IMR-90 (cell line): ENCODE measurements around the gene MS4A4E. TPM values are rescaled to one million over a fixed set of nuclear protein-coding genes. Genes with fewer than 3 reads are reported as not detected.

Source experiments
- ATAC-seq: fragments of 200-7000 bp; cut with Tn5 transposase; 2 replicates; pipeline ENCODE4 v1.9.1; 2020; ENCODE audit warnings: low read depth, mild to moderate bottlenecking, moderate library complexity
- Bru-seq: library from RNA; stranded (reverse); fragments of 400-500 nt; gene quantifications from one replicate; lab custom pipeline; 2021; lab: Mats Ljungman, UMichigan
- BruChase-seq, 2 experiments: library from RNA; stranded (reverse); fragments of 400-500 nt; gene quantifications; one replicate each; lab custom pipeline; 2021; lab: Mats Ljungman, UMichigan
- BruUV-seq: library from RNA; stranded (reverse); fragments of 400-500 nt; replicated peaks from 2 replicates; lab custom pipeline; 2021; lab: Mats Ljungman, UMichigan
- CTCF ChIA-PET: fragments of 300-600 bp; formaldehyde crosslinking; extraction: SDS; loops from one replicate; lab custom pipeline; 2021; ENCODE audit warnings: antibody characterized with exemption; lab: Yijun Ruan, JAX
- POLR2A ChIA-PET: fragments of 300-600 bp; sonication (Branson Sonifier 250); formaldehyde crosslinking; loops from one replicate; lab custom pipeline; 2022; ENCODE audit warnings: antibody characterized with exemption; ENCODE audit not compliant: unreplicated experiment; lab: Charles Lee
- DNase-seq: peaks from one replicate; pipeline ENCODE4 v3.0.0; 2013
- H2AFZ ChIP-seq: replicated peaks from 2 replicates; pipeline ENCODE3; 2013; ENCODE audit warnings: low read length, mild to moderate bottlenecking; ENCODE audit not compliant: poor library complexity
- H2AK5ac ChIP-seq: 2 replicates; pipeline ENCODE4 v1.6.1; 2013; ENCODE audit warnings: low read depth, low read length, inconsistent platforms
- H2AK9ac ChIP-seq: replicated peaks from 2 replicates; pipeline ENCODE3; 2013; ENCODE audit warnings: mild to moderate bottlenecking, low read depth, low read length, moderate library complexity; ENCODE audit not compliant: poor library complexity
- H2BK120ac ChIP-seq: 2 replicates; pipeline ENCODE4 v1.6.1; 2013; ENCODE audit warnings: low read depth, low read length, inconsistent platforms
- H2BK15ac ChIP-seq: 3 replicates; pipeline ENCODE4 v1.6.1; 2013; ENCODE audit warnings: low read depth, low read length, inconsistent platforms
- H2BK20ac ChIP-seq: 2 replicates; pipeline ENCODE4 v1.6.1; 2013; ENCODE audit warnings: low read depth, mild to moderate bottlenecking, inconsistent platforms, low read length, moderate library complexity
- H2BK5ac ChIP-seq: 2 replicates; pipeline ENCODE4 v1.6.1; 2013; ENCODE audit warnings: mild to moderate bottlenecking, low read depth, low read length, inconsistent platforms; ENCODE audit not compliant: poor library complexity, severe bottlenecking
- H3K14ac ChIP-seq: replicated peaks from 2 replicates; pipeline ENCODE4 v1.6.1; 2013; ENCODE audit warnings: low read depth, low read length, inconsistent platforms
- H3K18ac ChIP-seq: 2 replicates; pipeline ENCODE4 v1.6.1; 2013; ENCODE audit warnings: low read depth, low read length, control low read depth
- H3K23ac ChIP-seq: 2 replicates; pipeline ENCODE4 v1.6.1; 2013; ENCODE audit warnings: low read depth, low read length, inconsistent platforms
- H3K27ac ChIP-seq: 2 replicates; pipeline ENCODE4 v1.5.1; 2013; ENCODE audit warnings: mild to moderate bottlenecking, control low read depth, low read length; ENCODE audit not compliant: insufficient read depth
- H3K27me3 ChIP-seq: 2 replicates; pipeline ENCODE4 v1.6.1; 2013; ENCODE audit warnings: low read length; ENCODE audit not compliant: control insufficient read depth, insufficient read depth
- H3K36me3 ChIP-seq: 2 replicates; pipeline ENCODE4 v1.6.1; 2013; ENCODE audit warnings: low read length, mixed read lengths; ENCODE audit not compliant: control insufficient read depth, insufficient read depth
- H3K4ac ChIP-seq: 2 replicates; pipeline ENCODE4 v1.6.1; 2013; ENCODE audit warnings: low read depth, low read length, inconsistent platforms
- H3K4me1 ChIP-seq: 2 replicates; pipeline ENCODE4 v1.6.1; 2013; ENCODE audit warnings: low read length, mixed read lengths; ENCODE audit not compliant: control insufficient read depth, insufficient read depth
- H3K4me2 ChIP-seq: 2 replicates; pipeline ENCODE4 v1.6.1; 2013; ENCODE audit warnings: low read depth, mild to moderate bottlenecking, control low read depth, low read length, moderate library complexity
- H3K4me3 ChIP-seq: 2 replicates; pipeline ENCODE4 v1.5.1; 2013; ENCODE audit warnings: low read depth, mild to moderate bottlenecking, control low read depth, low read length, moderate library complexity; ENCODE audit not compliant: insufficient read depth
- H3K56ac ChIP-seq: 2 replicates; pipeline ENCODE4 v1.6.1; 2013; ENCODE audit warnings: low read length, inconsistent platforms; ENCODE audit not compliant: insufficient read depth; ENCODE audit errors: extremely low read depth
- H3K79me1 ChIP-seq, 2 experiments: 2 replicates each; pipeline ENCODE4 v1.6.1; 2013; ENCODE audit warnings: low read length in 2 of 2, inconsistent platforms in 1 of 2, low read depth in 1 of 2
- H3K9ac ChIP-seq: 2 replicates; pipeline ENCODE4 v1.6.1; 2013; ENCODE audit warnings: low read depth, low read length, control low read depth
- H3K9me1 ChIP-seq: 2 replicates; pipeline ENCODE4 v1.6.1; 2013; ENCODE audit warnings: low read length, inconsistent platforms; ENCODE audit not compliant: insufficient read depth
- H3K9me3 ChIP-seq: 2 replicates; pipeline ENCODE4 v1.6.1; 2013; ENCODE audit warnings: low read length; ENCODE audit not compliant: control insufficient read depth, insufficient read depth
- H4K20me1 ChIP-seq: 2 replicates; pipeline ENCODE4 v1.6.1; 2013; ENCODE audit warnings: low read length, inconsistent platforms; ENCODE audit not compliant: insufficient read depth
- H4K5ac ChIP-seq: 2 replicates; pipeline ENCODE4 v1.6.1; 2013; ENCODE audit warnings: mild to moderate bottlenecking, low read depth, low read length, control low read depth
- H4K8ac ChIP-seq, 2 experiments: 2 replicates each; pipeline ENCODE4 v1.6.1; 2013; ENCODE audit warnings: low read depth in 2 of 2, low read length in 2 of 2, control low read depth in 1 of 2, inconsistent platforms in 1 of 2
- H4K91ac ChIP-seq: 2 replicates; pipeline ENCODE4 v1.6.1; 2013; ENCODE audit warnings: low read depth, low read length, inconsistent platforms; ENCODE audit not compliant: insufficient read depth
- CEBPB ChIP-seq: IDR thresholded peaks from 2 replicates; pipeline ENCODE4 v1.6.1; 2012; ENCODE audit warnings: low read depth, low read length, improper control_type of control experiment
- MAFK ChIP-seq: IDR thresholded peaks from 2 replicates; pipeline ENCODE4 v1.6.1; 2012; ENCODE audit warnings: low read depth, low read length, improper control_type of control experiment
- POLR2A ChIP-seq: IDR thresholded peaks from 2 replicates; pipeline ENCODE4 v1.6.1; 2012; ENCODE audit warnings: mild to moderate bottlenecking, low read depth, low read length
- RAD21 ChIP-seq: IDR thresholded peaks from 2 replicates; pipeline ENCODE4 v1.6.1; 2012; ENCODE audit warnings: low read length, improper control_type of control experiment
- SMC3 ChIP-seq: fragments of 150-350 bp; IDR thresholded peaks from 2 replicates; pipeline ENCODE4 v1.6.1; 2016; ENCODE audit warnings: low read depth, mild to moderate bottlenecking, antibody characterized with exemption, low read length, moderate library complexity
- WGBS, 2 experiments: methylation state at CpG; one replicate each; pipeline versions ENCODE4 v1.1.5 to v1.1.7; 2013; ENCODE audit warnings: missing lambda C conversion rate in 2 of 2; ENCODE audit not compliant: insufficient read length in 1 of 2; ENCODE audit errors: extremely low coverage in 2 of 2; 5-methylcytosine and 5-hydroxymethylcytosine counted together
- dilution Hi-C: fragments of 300-500 bp; cut with HindIII; formaldehyde crosslinking; loops from one replicate; pipeline ENCODE4 v1.14.3; 2018; ENCODE audit warnings: low sequenced_read_pairs; ENCODE audit not compliant: unreplicated experiment
- in situ Hi-C: fragments of 300-500 bp; cut with MboI; formaldehyde crosslinking; loops from 3 replicates; pipeline ENCODE4 v1.14.3; 2019; ENCODE audit warnings: low sequenced_read_pairs, inconsistent platforms, mixed read lengths
- intact Hi-C: fragments of 100-400 bp; cut with micrococcal nuclease; formaldehyde crosslinking; loops from 2 replicates; pipeline ENCODE4 v1.10.0; 2022
- long read RNA-seq: library from polyadenylated mRNA; unstranded; transcript quantifications from one replicate; pipeline ENCODE4 v2.0.0, GENCODE V29; 2021; ENCODE audit not compliant: unreplicated experiment
- polyA plus RNA-seq, 3 experiments: library from polyadenylated mRNA; depleted of rRNA; stranded (reverse); fragments of >200 nt; gene quantifications; 2 replicates each; pipeline ENCODE4 v1.2.3, GENCODE V29; 2012; ENCODE audit warnings: low replicate concordance in 1 of 3
- total RNA-seq: library from RNA; depleted of rRNA; stranded (reverse); fragments of >200 nt; gene quantifications from 2 replicates; pipeline ENCODE4 v1.2.3, GENCODE V29; 2012; rRNA removed
- TF ChIP-seq, protein P1 (sequence below): fragments of 150-350 bp; IDR thresholded peaks from 2 replicates; pipeline ENCODE4 v1.6.1; 2017; ENCODE audit warnings: mild to moderate bottlenecking, antibody characterized with exemption, low read length, low read depth

Gene MS4A4E
- not detected in 2 replicates for total RNA-seq
- polyA plus RNA-seq (2012; rRNA removed) = not detected in 2 replicates
- polyA plus RNA-seq (2012; cell fraction: cytosol; rRNA removed) = not detected in 2 replicates
- polyA plus RNA-seq (2012; cell fraction: nucleus; rRNA removed; ENCODE audit: low replicate concordance) = not detected in 2 replicates
- not detected for Bru-seq, nascent RNA
- not detected for BruChase-seq, experiment 1, labeled RNA remaining after a 6-hour chase
- BruChase-seq, experiment 2, labeled RNA remaining after a 2-hour chase = not detected
- long read RNA-seq = 0 reads

DNA sequence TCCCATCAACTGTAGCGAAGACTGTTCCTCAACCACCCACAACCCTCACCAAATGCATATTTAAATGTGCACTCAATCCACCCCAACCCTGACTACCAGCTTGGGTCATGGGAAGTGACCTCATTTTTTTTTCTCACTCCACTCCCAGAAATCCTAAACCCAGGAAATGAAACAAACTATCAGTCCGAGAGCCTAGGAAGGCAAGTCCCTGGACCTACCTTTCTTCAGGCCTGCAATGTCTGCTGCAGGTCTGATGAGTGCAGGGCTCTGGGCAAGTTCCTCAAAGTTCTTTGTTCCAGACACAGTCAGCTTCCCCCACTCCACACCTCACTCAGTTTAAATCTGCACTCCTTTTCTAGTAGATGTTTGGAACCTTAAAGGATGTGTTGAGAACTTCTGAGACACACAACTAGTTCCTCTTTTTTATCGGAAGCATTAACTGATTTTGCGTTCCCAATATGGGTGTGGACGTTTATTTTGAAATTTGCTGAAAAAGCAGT, at the start of gene MS4A4E:
Gene MS4A4E, minus strand, starts transcription at position 398 of the 500 bp plus-strand sequence. CDS start 13,082 bp downstream, outside the sequence.
- intact Hi-C loops (no loop called here), dilution Hi-C loops (no loop called here), in situ Hi-C loops (no loop called here)
- H2AK5ac ChIP-seq = no peak within 1 kb of the TSS
- no peak within 1 kb of the TSS for H3K18ac ChIP-seq
- H3K4me2 ChIP-seq = no peak within 1 kb of the TSS
- no peak within 1 kb of the TSS for H3K4me3 ChIP-seq
- no peak within 1 kb of the TSS for H2AK9ac ChIP-seq
- H3K27ac ChIP-seq = no peak within 1 kb of the TSS
- ChIA-PET POLR2A (no interaction called here), CTCF (no interaction called here)
- no peaks in the 10 kb centered on the region for H3K4me1 ChIP-seq
- no peaks in the 10 kb centered on the region for H4K20me1 ChIP-seq
- H3K56ac ChIP-seq = no peak within 1 kb of the TSS
- H2BK120ac ChIP-seq = no peak within 1 kb of the TSS
- no peak within 1 kb of the TSS for H4K5ac ChIP-seq
- H2BK5ac ChIP-seq = no peak within 1 kb of the TSS
- TF ChIP-seq CEBPB (no peak), RAD21 (no peak), MAFK (no peak), POLR2A (no peak), SMC3 (no peak)
- TF ChIP-seq, protein P1, sequence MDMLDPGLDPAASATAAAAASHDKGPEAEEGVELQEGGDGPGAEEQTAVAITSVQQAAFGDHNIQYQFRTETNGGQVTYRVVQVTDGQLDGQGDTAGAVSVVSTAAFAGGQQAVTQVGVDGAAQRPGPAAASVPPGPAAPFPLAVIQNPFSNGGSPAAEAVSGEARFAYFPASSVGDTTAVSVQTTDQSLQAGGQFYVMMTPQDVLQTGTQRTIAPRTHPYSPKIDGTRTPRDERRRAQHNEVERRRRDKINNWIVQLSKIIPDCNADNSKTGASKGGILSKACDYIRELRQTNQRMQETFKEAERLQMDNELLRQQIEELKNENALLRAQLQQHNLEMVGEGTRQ = no peak
- H3K14ac ChIP-seq = no peak within 1 kb of the TSS
- H4K91ac ChIP-seq = no peak within 1 kb of the TSS
- 0 out of 2 replicates have a peak, but pooled peaks cover 2% of the 10 kb centered on the region for H3K9me3 ChIP-seq
- H2BK20ac ChIP-seq = no peak within 1 kb of the TSS
- ATAC-seq (no peak), DNase-seq (no peak)
- WGBS, 2 experiments = 20% methylated on average over 1 of the region's 5 CpGs; no CpG with 5 or more reads in 1 of the 2 experiments
- no peak within 1 kb of the TSS for H3K23ac ChIP-seq
- BruUV-seq = no TSS peak
- no peak within 1 kb of the TSS for H3K9ac ChIP-seq
- no peak within 1 kb of the TSS for H4K8ac ChIP-seq
- H3K79me1 ChIP-seq = no peaks in the 10 kb centered on the region
- H3K4ac ChIP-seq = no peak within 1 kb of the TSS
- no peak within 1 kb of the TSS for H2AFZ ChIP-seq
- no peaks in the 10 kb centered on the region for H3K36me3 ChIP-seq
- H3K9me1 ChIP-seq = no peaks in the 10 kb centered on the region
- no peak within 1 kb of the TSS for H2BK15ac ChIP-seq
- H3K27me3 ChIP-seq = no peaks in the 10 kb centered on the region
